ENCODE data around the gene NXPE1. TPM values are rescaled to one million over a fixed set of nuclear protein-coding genes. Genes with fewer than 3 reads are reported as not detected.

Gene NXPE1
- polyA plus RNA-seq, 4 donors = 0.24 to 6.3 (median 1.3) TPM; not detected in 1

DNA sequence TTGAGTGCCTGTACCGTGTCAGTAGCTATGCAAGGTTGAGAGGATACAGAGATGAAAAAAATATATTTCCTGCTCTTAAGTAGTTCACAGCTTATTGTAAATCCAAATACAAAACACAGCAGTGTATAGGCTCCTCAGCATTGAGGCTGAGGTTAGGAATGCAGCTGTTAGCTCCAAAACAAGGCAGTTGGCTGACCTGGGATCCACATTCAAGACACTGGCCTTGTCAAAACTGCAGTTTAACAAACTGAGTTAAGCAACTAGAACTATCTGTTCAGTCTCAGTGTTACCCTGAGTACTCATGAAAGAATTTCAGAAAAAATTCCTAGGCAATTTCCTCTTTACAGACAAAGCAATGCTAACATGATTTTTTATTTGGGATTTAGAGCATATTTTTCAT is 77.6 kb downstream of the NXPE1 start:
- whole genome bisulfite sequencing, 3 donors = 60 to 77% (median 71%) methylated on average over 1 of the region's 1 CpG
- Histone ChIP-seq H3K4me1 (ENCODE audit: control insufficient read depth in 3 of 3, insufficient read depth in 2 of 3, low read depth in 1 of 3, low read length in 2 of 3) (no peaks in the 10 kb centered on the region), H3K27me3 (ENCODE audit: control insufficient read depth in 3 of 3, insufficient read depth in 3 of 3, low read length in 3 of 3) (no peaks in the 10 kb centered on the region), H3K27ac (ENCODE audit: low read depth in 1 of 3, low read length in 2 of 3) (no peak overlapping the region), H3K9me3 (ENCODE audit: control insufficient read depth in 2 of 2, insufficient read depth in 1 of 2, low read depth in 1 of 2, low read length in 1 of 2) (no peaks in the 10 kb centered on the region), H3K36me3 (ENCODE audit: control insufficient read depth in 3 of 3, insufficient read depth in 2 of 3, low read depth in 1 of 3, low read length in 3 of 3) (no peaks in the 10 kb centered on the region), H3K4me3 (ENCODE audit: low read depth in 1 of 3, low read length in 3 of 3) (no peak overlapping the region)
- no peak for FAIRE-seq
- DNase-seq = no peak

DNA sequence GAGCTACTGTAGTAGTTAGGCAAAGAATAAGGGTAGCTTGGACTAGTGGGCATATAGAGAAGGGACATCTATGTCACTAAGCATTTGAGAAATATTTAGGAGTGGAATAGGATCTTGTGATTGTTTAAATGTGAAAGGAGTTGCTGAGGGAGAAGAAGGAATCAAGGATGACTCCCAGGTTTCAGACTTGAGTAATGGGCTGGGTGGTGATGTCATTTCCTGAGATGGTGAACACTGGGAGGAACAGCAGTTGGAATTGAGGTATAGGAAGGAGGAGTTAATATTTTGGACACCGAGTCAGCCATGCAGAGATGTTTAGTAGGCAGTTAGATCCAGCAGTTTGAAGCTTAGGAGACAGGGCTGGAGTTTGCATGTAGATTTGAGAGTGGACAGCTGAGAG is 80.3 kb downstream of the NXPE1 start:
- no peak overlapping the region for H3K4me3 ChIP-seq (ENCODE audit: low read depth in 1 of 3, low read length in 3 of 3)
- no peak overlapping the region for H3K27ac ChIP-seq (ENCODE audit: low read depth in 1 of 3, low read length in 2 of 3)
- WGBS, 3 donors = 77 to 89% (median 85%) methylated on average over 1 of the region's 1 CpG
- no peaks in the 10 kb centered on the region for H3K4me1 ChIP-seq (ENCODE audit: control insufficient read depth in 3 of 3, insufficient read depth in 2 of 3, low read depth in 1 of 3, low read length in 2 of 3)
- no peaks in the 10 kb centered on the region for H3K27me3 ChIP-seq (ENCODE audit: control insufficient read depth in 3 of 3, insufficient read depth in 3 of 3, low read length in 3 of 3)
- no peaks in the 10 kb centered on the region for H3K36me3 ChIP-seq (ENCODE audit: control insufficient read depth in 3 of 3, insufficient read depth in 2 of 3, low read depth in 1 of 3, low read length in 3 of 3)
- FAIRE-seq (no peak), DNase-seq (no peak)
- no peaks in the 10 kb centered on the region for H3K9me3 ChIP-seq (ENCODE audit: control insufficient read depth in 2 of 2, insufficient read depth in 1 of 2, low read depth in 1 of 2, low read length in 1 of 2)

DNA sequence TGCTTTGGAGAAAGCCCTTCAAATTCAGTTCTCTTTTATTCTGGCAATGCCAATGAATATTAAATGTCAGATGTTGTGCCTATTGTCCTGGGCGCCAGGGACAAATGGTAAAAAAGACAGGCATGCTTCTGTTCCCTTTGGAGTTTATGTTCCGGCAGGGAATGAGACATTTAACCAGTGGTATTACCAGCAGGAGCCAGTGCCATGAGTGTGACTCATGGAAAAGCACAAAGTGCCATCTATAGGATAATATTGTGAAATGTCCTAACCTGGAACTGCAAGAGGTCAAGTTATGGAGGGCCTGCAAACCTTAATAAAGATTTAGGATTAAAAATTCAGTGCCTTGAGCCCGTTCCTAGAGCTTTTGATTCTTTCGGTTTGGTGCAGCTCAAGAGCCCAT is 80.9 kb downstream of the NXPE1 start:
- H3K9me3 ChIP-seq (ENCODE audit: control insufficient read depth in 2 of 2, insufficient read depth in 1 of 2, low read depth in 1 of 2, low read length in 1 of 2) = no peaks in the 10 kb centered on the region
- no peak overlapping the region for H3K4me3 ChIP-seq (ENCODE audit: low read depth in 1 of 3, low read length in 3 of 3)
- no peaks in the 10 kb centered on the region for H3K27me3 ChIP-seq (ENCODE audit: control insufficient read depth in 3 of 3, insufficient read depth in 3 of 3, low read length in 3 of 3)
- DNase-seq = peak; percentile 8 to 16
- no peaks in the 10 kb centered on the region for H3K36me3 ChIP-seq (ENCODE audit: control insufficient read depth in 3 of 3, insufficient read depth in 2 of 3, low read depth in 1 of 3, low read length in 3 of 3)
- WGBS, 3 donors = 63 to 72% (median 70%) methylated on average over 4 of the region's 4 CpGs
- FAIRE-seq = no peak
- no peaks in the 10 kb centered on the region for H3K4me1 ChIP-seq (ENCODE audit: control insufficient read depth in 3 of 3, insufficient read depth in 2 of 3, low read depth in 1 of 3, low read length in 2 of 3)
- no peak overlapping the region for H3K27ac ChIP-seq (ENCODE audit: low read depth in 1 of 3, low read length in 2 of 3)

DNA sequence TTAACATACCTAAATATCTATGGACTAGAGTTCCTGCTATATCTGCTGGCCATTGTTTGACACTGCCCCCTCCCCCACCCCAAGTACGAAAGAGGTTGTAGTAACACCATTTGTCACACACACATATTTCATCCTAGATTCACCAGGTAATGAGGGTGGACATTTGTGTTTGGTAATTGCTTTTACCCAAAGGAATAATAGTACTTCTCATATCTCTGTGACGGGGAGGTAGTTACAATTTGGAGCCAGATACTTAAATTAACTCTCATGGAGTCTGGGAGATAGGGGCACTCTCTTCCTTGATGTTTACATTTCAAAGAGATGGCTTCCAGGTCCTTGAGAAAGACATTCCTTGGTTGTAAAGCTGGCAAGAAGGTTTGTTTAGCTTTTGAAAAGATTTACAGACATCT is 81.7 kb downstream of the NXPE1 start:
- no peaks in the 10 kb centered on the region for H3K27me3 ChIP-seq (ENCODE audit: control insufficient read depth in 3 of 3, insufficient read depth in 3 of 3, low read length in 3 of 3)
- no peak overlapping the region for H3K27ac ChIP-seq (ENCODE audit: low read depth in 1 of 3, low read length in 2 of 3)
- no peak for DNase-seq
- H3K4me3 ChIP-seq (ENCODE audit: low read depth in 1 of 3, low read length in 3 of 3) = no peak overlapping the region
- no peaks in the 10 kb centered on the region for H3K4me1 ChIP-seq (ENCODE audit: control insufficient read depth in 3 of 3, insufficient read depth in 2 of 3, low read depth in 1 of 3, low read length in 2 of 3)
- no peaks in the 10 kb centered on the region for H3K9me3 ChIP-seq (ENCODE audit: control insufficient read depth in 2 of 2, insufficient read depth in 1 of 2, low read depth in 1 of 2, low read length in 1 of 2)
- 30 to 40% (median 33%) methylated on average over 2 of the region's 2 CpGs for WGBS, 3 donors
- no peaks in the 10 kb centered on the region for H3K36me3 ChIP-seq (ENCODE audit: control insufficient read depth in 3 of 3, insufficient read depth in 2 of 3, low read depth in 1 of 3, low read length in 3 of 3)
- FAIRE-seq = no peak

DNA sequence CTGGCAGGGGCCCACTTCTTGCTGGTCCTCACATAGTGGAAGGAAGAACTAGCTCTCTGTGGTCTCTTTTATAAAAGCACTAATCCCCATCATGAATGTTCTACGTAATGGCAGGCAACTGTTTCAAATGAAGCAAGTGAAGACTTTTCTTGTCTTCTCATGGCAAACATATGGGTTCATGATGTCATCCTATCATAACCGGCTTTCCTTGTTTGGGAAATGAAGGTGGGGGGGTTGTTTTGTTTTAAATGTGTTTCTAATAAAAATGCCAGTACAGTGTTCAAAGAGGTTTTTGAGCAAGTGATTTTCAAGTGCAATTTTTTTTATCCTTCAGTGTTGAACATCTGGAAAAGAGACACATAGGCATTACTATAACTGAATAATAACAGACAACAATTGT is 87.0 kb downstream of the NXPE1 start:
- no peaks in the 10 kb centered on the region for H3K27me3 ChIP-seq (ENCODE audit: control insufficient read depth in 3 of 3, insufficient read depth in 3 of 3, low read length in 3 of 3)
- FAIRE-seq = no peak
- no peaks in the 10 kb centered on the region for H3K4me1 ChIP-seq (ENCODE audit: control insufficient read depth in 3 of 3, insufficient read depth in 2 of 3, low read depth in 1 of 3, low read length in 2 of 3)
- H3K9me3 ChIP-seq (ENCODE audit: control insufficient read depth in 2 of 2, insufficient read depth in 1 of 2, low read depth in 1 of 2, low read length in 1 of 2) = peaks cover 0 to 2% of the 10 kb centered on the region in 2 donors
- H3K36me3 ChIP-seq (ENCODE audit: control insufficient read depth in 3 of 3, insufficient read depth in 2 of 3, low read depth in 1 of 3, low read length in 3 of 3) = no peaks in the 10 kb centered on the region
- 94 to 97% (median 95%) methylated on average over 2 of the region's 2 CpGs for WGBS, 3 donors
- H3K27ac ChIP-seq (ENCODE audit: low read depth in 1 of 3, low read length in 2 of 3) = no peak overlapping the region
- no peak overlapping the region for H3K4me3 ChIP-seq (ENCODE audit: low read depth in 1 of 3, low read length in 3 of 3)
- no peak for DNase-seq

Other genes with a start within 250 kb of the NXPE1 start
- 10 to 100 TPM in 2 of 4 donors, 1 to 10 TPM in 2; 9.3 to 12.1 (median 10.9) TPM for gene C11orf71, start 159.4 kb downstream of the NXPE1 start, polyA plus RNA-seq
- gene RBM7, start 159.2 kb downstream of the NXPE1 start, polyA plus RNA-seq = 10 to 100 TPM; 17.0 to 43.8 (median 21.1) TPM
- 10 to 100 TPM; 24.8 to 62.6 (median 36.1) TPM for gene REXO2, start 120.4 kb downstream of the NXPE1 start, polyA plus RNA-seq
- under 1 TPM in 2 of 4 donors, not detected in 2; 0.03 to 0.04 TPM for gene NXPE4, start 35.9 kb upstream of the NXPE1 start, polyA plus RNA-seq
- 1 to 10 TPM in 1 of 4 donors, under 1 TPM in 2, not detected in 1; 0.15 to 2.7 (median 0.54) TPM for gene NXPE2, start 118.6 kb upstream of the NXPE1 start, polyA plus RNA-seq